MV-4-11 (cell line): Measurements from ENCODE around the gene KIF13A.
A peak's percentile ranks its signal among the peaks of the same experiment; 100 is the strongest.

ENCODE experiments used
- DNase-seq: peaks from one replicate; lab custom pipeline; 2025; lab: John Stamatoyannopoulos, UW

The KIF13A gene

GRCh38 chr6:17721671-17722070, 265.8 kb downstream of the KIF13A start:
- no peak for DNase-seq

GRCh38 chr6:17719323-17720041, 268.0 kb downstream of the KIF13A start:
- DNase-seq, result no peak

GRCh38 chr6:17716221-17716620, 271.2 kb downstream of the KIF13A start:
- no peak for DNase-seq

- DNase-seq, result peak; percentile 86
Observed at GRCh38 chr6:17714879-17715851, 272.3 kb downstream of the KIF13A start.

- no peak for DNase-seq
Observed at GRCh38 chr6:17714177-17714576, 273.3 kb downstream of the KIF13A start.

GRCh38 chr6:17712576-17712975, 274.9 kb downstream of the KIF13A start:
- no peak for DNase-seq

GRCh38 chr6:17710331-17710730, 277.1 kb downstream of the KIF13A start:
- peak; percentile 11 for DNase-seq

- no peak for DNase-seq
Observed at GRCh38 chr6:17709476-17709875, 278.0 kb downstream of the KIF13A start.
